PC-3 (cell line): ENCODE results near the gene ZBTB22. TPM values are rescaled to one million over a fixed set of nuclear protein-coding genes. Genes with fewer than 3 reads are reported as not detected.
A peak's percentile ranks its signal among the peaks of the same experiment; 100 is the strongest.

Source experiments
- ATAC-seq: fragments of 200-7000 bp; cut with Tn5 transposase; 2 replicates; pipeline ENCODE4 v1.9.1; 2020; ENCODE audit warnings: mild to moderate bottlenecking, moderate library complexity
- BruUV-seq: library from RNA; stranded (reverse); fragments of 400-500 nt; replicated peaks from 2 replicates; lab custom pipeline; 2021; lab: Mats Ljungman, UMichigan
- CTCF ChIA-PET: fragments of 300-600 bp; sonication (Branson Sonifier 250); formaldehyde crosslinking; loops from one replicate; lab custom pipeline; 2022; ENCODE audit warnings: antibody characterized with exemption; lab: Charles Lee
- POLR2A ChIA-PET: fragments of 300-600 bp; sonication (Branson Sonifier 250); formaldehyde crosslinking; loops from one replicate; lab custom pipeline; 2022; ENCODE audit warnings: antibody characterized with exemption; ENCODE audit not compliant: unreplicated experiment; lab: Charles Lee
- DNase-seq: peaks from one replicate; pipeline ENCODE4 v3.0.0-alpha.2; 2015
- H2AFZ ChIP-seq: fragments of 300-600 bp; sonication (generic); 2 replicates; pipeline ENCODE4 v1.6.0; 2016; ENCODE audit warnings: antibody characterized with exemption, low read length
- H3F3A ChIP-seq: fragments of 300-600 bp; sonication (generic); one replicate; pipeline ENCODE4 v1.6.0; 2017; ENCODE audit warnings: antibody characterized with exemption, low read length, control low read depth, mild to moderate bottlenecking; ENCODE audit not compliant: unreplicated experiment
- H3K27ac ChIP-seq: fragments of 300-600 bp; sonication (generic); 2 replicates; pipeline ENCODE4 v1.5.1; 2016; ENCODE audit warnings: mild to moderate bottlenecking, low read length
- H3K27me3 ChIP-seq: fragments of 300-600 bp; sonication (generic); 2 replicates; pipeline ENCODE4 v1.6.1; 2016; ENCODE audit warnings: low read length, mixed read lengths
- H3K36me3 ChIP-seq: fragments of 300-600 bp; sonication (generic); 2 replicates; pipeline ENCODE4 v1.6.1; 2016; ENCODE audit warnings: low read depth, mixed run types, low read length, mixed read lengths
- H3K4me1 ChIP-seq: fragments of 300-600 bp; sonication (generic); 2 replicates; pipeline ENCODE4 v1.5.1; 2016; ENCODE audit warnings: low read length; ENCODE audit not compliant: insufficient read depth
- H3K4me2 ChIP-seq: fragments of 300-600 bp; sonication (generic); 2 replicates; pipeline ENCODE4 v1.6.0; 2016; ENCODE audit warnings: low read length
- H3K4me3 ChIP-seq: fragments of 300-600 bp; sonication (generic); 2 replicates; pipeline ENCODE4 v1.5.1; 2016; ENCODE audit warnings: mild to moderate bottlenecking, low read length, mixed read lengths
- H3K79me2 ChIP-seq: fragments of 300-600 bp; sonication (generic); 2 replicates; pipeline ENCODE4 v1.6.1; 2017; ENCODE audit warnings: low read length, mixed read lengths
- H3K9ac ChIP-seq: fragments of 300-600 bp; sonication (generic); 2 replicates; pipeline ENCODE4 v1.6.0; 2016; ENCODE audit warnings: mild to moderate bottlenecking, low read length
- H3K9me2 ChIP-seq: fragments of 300-600 bp; sonication (generic); replicated peaks from 2 replicates; pipeline ENCODE4 v1.6.1; 2016; ENCODE audit warnings: mixed run types, low read length, mixed read lengths
- H3K9me3 ChIP-seq: fragments of 300-600 bp; sonication (generic); 2 replicates; pipeline ENCODE4 v1.6.1; 2016; ENCODE audit warnings: low read length, mixed read lengths
- H4K20me1 ChIP-seq: fragments of 300-600 bp; sonication (generic); 2 replicates; pipeline ENCODE4 v1.6.1; 2016; ENCODE audit warnings: low read length, mixed read lengths
- EZH2 ChIP-seq: fragments of 300-600 bp; sonication (generic); IDR thresholded peaks from one replicate; pipeline ENCODE4 v1.6.1; 2017; ENCODE audit warnings: antibody characterized with exemption, mild to moderate bottlenecking, low read length; ENCODE audit not compliant: unreplicated experiment
- EZH2phosphoT487 ChIP-seq: fragments of 300-600 bp; sonication (generic); IDR thresholded peaks from 2 replicates; pipeline ENCODE4 v1.6.1; 2018; ENCODE audit warnings: mild to moderate bottlenecking, antibody characterized with exemption, low read length, borderline replicate concordance
- intact Hi-C: fragments of 100-400 bp; cut with micrococcal nuclease; formaldehyde crosslinking; loops from 2 replicates; pipeline ENCODE4 v1.9.0; 2023
- total RNA-seq: library from RNA; depleted of rRNA; stranded (reverse); fragments of >200 nt; gene quantifications from 2 replicates; pipeline ENCODE4 v1.2.3, GENCODE V29; 2014
- TF ChIP-seq, protein P1 (sequence below): fragments of 300-600 bp; sonication (generic); conservative IDR thresholded peaks from 2 replicates; pipeline ENCODE4 v1.5.1; 2017; ENCODE audit warnings: antibody characterized with exemption, low read depth, mild to moderate bottlenecking, low read length

ZBTB22 gene
- total RNA-seq, 1 experiment from 2014 or later = 18.8 TPM

DNA sequence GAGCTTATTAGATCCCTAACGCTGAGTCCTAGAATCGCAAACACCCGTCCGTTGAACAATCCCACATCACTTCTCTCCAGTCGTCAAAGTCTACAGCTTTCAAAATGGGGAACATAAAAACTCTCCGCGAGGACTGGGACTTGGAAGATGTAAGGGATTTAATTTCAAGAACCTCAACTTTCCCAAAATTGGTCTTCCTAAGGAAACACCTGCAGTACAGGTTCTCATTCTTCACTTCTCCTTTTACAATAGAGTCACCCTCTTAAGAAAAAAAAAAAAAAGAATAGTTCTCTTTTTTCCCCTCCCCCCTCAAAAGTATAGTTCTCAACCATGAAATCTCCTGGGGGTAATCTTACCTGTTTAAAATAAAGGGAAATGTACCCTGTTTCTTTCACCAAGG lies 6.6 kb upstream of the ZBTB22 start:
- Histone ChIP-seq H3K9ac (no peak overlapping the region), H4K20me1 (no peaks in the 10 kb centered on the region), H3F3A (no peaks in the 10 kb centered on the region), H3K4me1 (peaks cover 40% of the 10 kb centered on the region), H3K9me3 (no peaks in the 10 kb centered on the region), H3K27me3 (no peaks in the 10 kb centered on the region), H3K4me2 (peak overlapping the region; percentile 96), H2AFZ (peak overlapping the region; percentile 81), H3K36me3 (peaks cover 6% of the 10 kb centered on the region; the same call in 1 of the 2 replicates), H3K4me3 (peak overlapping the region; percentile 95), H3K27ac (no peak overlapping the region), H3K79me2 (peaks cover 37% of the 10 kb centered on the region), H3K9me2 (no peaks in the 10 kb centered on the region)
- no peak for TF ChIP-seq EZH2
- TF ChIP-seq, protein P1, sequence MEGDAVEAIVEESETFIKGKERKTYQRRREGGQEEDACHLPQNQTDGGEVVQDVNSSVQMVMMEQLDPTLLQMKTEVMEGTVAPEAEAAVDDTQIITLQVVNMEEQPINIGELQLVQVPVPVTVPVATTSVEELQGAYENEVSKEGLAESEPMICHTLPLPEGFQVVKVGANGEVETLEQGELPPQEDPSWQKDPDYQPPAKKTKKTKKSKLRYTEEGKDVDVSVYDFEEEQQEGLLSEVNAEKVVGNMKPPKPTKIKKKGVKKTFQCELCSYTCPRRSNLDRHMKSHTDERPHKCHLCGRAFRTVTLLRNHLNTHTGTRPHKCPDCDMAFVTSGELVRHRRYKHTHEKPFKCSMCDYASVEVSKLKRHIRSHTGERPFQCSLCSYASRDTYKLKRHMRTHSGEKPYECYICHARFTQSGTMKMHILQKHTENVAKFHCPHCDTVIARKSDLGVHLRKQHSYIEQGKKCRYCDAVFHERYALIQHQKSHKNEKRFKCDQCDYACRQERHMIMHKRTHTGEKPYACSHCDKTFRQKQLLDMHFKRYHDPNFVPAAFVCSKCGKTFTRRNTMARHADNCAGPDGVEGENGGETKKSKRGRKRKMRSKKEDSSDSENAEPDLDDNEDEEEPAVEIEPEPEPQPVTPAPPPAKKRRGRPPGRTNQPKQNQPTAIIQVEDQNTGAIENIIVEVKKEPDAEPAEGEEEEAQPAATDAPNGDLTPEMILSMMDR = no peak
- no peak for TF ChIP-seq EZH2phosphoT487
- POLR2A ChIA-PET = no interaction called here
- intact Hi-C loops = no loop called here
- no TSS peak for BruUV-seq
- CTCF ChIA-PET = no interaction called here
- ATAC-seq (no peak), DNase-seq (no peak)

- Histone ChIP-seq H3K27ac (peak overlapping the region; percentile 48; the same call in 1 of the 2 replicates), H3K36me3 (peaks cover 12% of the 10 kb centered on the region; the same call in 1 of the 2 replicates), H3K9ac (peak overlapping the region; percentile 94), H3K27me3 (no peaks in the 10 kb centered on the region), H4K20me1 (no peaks in the 10 kb centered on the region), H3K4me1 (peaks cover 45% of the 10 kb centered on the region), H3K9me2 (no peaks in the 10 kb centered on the region), H3K79me2 (peaks cover 38% of the 10 kb centered on the region), H3K9me3 (no peaks in the 10 kb centered on the region), H3F3A (no peaks in the 10 kb centered on the region), H3K4me2 (peak overlapping the region; percentile 96), H2AFZ (peak overlapping the region; percentile 81), H3K4me3 (peak overlapping the region; percentile 95)
- ATAC-seq = no peak
- intact Hi-C loops = no loop called here
- TF ChIP-seq, protein P1 = no peak
- TF ChIP-seq EZH2 (no peak), EZH2phosphoT487 (no peak)
- CTCF ChIA-PET = interaction anchor here (0.7 kb wide), 1 partner anchor 22 kb away, joined by 4 read pairs; no protein-coding TSS in a partner anchor
- DNase-seq = no peak
- POLR2A ChIA-PET = interaction anchor here (0.6 kb wide), 1 partner anchor 22 kb away, joined by 28 read pairs; no protein-coding TSS in a partner anchor
- BruUV-seq = no TSS peak
Observed at GRCh38 chr6:33323623-33323948, 6.0 kb upstream of the ZBTB22 start.

DNA sequence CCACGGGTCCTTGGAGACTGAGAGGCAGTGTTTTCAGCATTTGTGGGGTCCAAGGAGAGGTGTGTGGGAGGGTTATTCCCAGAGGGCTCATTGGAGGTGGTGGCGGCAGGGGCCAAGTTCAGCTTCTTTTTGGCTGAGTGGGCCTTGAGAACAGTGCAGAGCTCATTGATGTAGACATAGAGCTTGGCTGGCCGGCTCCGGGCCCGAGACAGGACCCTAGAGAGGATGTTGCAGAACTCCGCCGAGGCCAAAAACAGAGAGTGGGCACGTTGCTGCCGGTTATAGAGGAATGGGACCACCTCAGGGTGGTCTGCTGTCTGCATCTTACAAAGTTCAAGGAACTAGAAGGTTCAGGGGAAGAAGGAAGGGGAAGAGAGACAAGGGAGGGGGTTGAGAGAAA lies 3.7 kb upstream of the ZBTB22 start:
- no peak for ATAC-seq
- DNase-seq = no peak
- H3K27ac ChIP-seq = peak overlapping the region; percentile 86
- ChIA-PET CTCF (no interaction called here), POLR2A (no interaction called here)
- H3F3A ChIP-seq = no peaks in the 10 kb centered on the region
- peak overlapping the region; percentile 95 for H3K4me3 ChIP-seq
- H3K4me1 ChIP-seq = peaks cover 51% of the 10 kb centered on the region
- H3K9me2 ChIP-seq = no peaks in the 10 kb centered on the region
- H3K9ac ChIP-seq = peak overlapping the region; percentile 46; the same call in 1 of the 2 replicates
- H3K9me3 ChIP-seq = no peaks in the 10 kb centered on the region
- no peaks in the 10 kb centered on the region for H4K20me1 ChIP-seq
- no peaks in the 10 kb centered on the region for H3K27me3 ChIP-seq
- no peak overlapping the region for H2AFZ ChIP-seq
- peak overlapping the region; percentile 96 for H3K4me2 ChIP-seq
- BruUV-seq = no TSS peak
- intact Hi-C loops = no loop called here
- TF ChIP-seq, protein P1 = no peak
- no peak for TF ChIP-seq EZH2
- no peak for TF ChIP-seq EZH2phosphoT487
- peaks cover 38% of the 10 kb centered on the region for H3K79me2 ChIP-seq
- peaks cover 12% of the 10 kb centered on the region; the same call in 1 of the 2 replicates for H3K36me3 ChIP-seq
